Stimulated activated CD4-positive, alpha-beta T cell treated with anti-CD3 and anti-CD28 coated beads, Interleukin-4, amount 100 ng/mL, for 24 hours (primary cell): Measurements from ENCODE around the gene RBM38.

ENCODE experiments used
- DNase-seq: peaks from one replicate; pipeline ENCODE4 v3.0.0-alpha.2; 2020

The RBM38 gene

DNA sequence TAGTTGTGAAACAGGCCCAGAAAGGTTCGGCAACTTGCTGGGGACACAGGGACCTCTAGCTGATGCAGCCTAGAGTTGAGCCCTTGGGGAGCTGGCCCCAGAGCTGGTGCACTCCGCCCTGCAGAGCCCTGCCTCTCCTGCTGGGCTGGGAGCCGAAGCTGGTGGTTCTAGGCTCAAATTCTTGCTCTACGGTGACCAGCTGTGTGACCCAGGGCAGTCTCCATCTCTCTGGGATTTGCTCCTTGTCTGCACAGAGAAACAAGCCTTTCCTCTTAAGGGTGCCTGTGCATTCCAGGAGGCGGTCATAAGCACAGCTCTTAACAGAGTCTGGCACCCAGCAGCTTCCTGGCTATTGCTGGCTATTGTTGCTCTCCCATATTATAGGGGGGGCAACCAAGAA, 47.4 kb downstream of the RBM38 start:
- no peak for DNase-seq

- no peak for DNase-seq
Observed at GRCh38 chr20:57439432-57439831, 48.2 kb downstream of the RBM38 start.

DNA sequence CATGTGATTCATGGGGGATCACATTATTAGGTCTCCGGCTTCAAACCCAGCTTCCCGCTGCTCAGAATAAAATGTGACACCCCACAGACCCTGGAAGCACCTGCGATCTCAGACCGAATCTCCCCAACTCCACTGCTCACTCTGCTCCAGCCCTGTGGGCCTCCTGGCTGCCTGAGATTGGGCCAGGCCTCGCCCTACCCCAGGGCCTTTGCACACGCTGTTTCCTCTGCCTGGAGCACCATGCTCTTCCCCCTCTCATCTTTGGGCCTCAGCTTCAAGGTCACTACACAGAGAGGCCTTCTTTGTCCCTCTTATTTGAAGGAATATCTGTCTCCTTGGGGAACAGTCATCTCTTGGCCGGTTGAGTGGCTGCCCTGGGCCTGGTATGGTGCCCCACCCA, 48.8 kb downstream of the RBM38 start:
- no peak for DNase-seq

DNA sequence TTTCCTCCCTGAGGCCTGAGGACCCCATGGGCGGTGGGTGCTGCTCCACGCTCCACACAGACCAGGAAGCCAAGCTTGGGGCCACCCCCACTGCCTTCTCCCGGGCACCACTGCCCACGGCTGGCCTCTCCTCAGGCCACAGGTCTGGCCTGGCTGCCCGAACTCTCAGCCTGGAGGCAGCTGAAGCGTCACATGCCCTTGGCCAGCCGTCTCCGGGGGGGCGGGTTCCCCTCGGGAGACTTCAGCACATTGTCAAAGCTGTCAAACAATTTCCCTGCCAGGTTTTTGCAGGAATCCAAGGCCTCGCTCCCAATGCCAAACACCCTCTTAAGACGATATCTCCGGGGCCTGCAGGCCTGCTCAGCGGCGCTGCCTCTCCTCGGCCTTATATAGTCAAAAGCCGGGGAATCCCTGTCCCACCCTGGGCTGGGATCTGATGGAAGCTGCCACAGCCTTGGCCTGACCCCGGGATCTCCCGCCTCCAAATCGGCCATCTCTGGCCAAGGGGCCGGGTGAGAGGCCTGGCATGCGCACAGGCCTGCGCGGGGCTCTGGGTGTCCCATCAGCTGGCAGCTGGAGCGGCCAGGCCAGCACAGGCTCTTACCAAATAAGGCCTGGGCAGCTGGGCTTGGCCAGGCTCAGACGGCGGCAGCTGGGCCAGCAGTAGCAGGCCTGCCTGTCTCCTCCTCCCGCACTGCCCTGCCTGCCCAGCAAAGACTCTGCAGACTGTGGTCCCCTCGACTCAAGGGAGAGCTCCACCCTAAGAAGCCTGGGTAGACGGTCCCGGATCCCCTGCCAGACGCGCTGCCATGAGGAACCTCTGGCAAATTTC, 49.7 kb downstream of the RBM38 start:
- DNase-seq = no peak

DNA sequence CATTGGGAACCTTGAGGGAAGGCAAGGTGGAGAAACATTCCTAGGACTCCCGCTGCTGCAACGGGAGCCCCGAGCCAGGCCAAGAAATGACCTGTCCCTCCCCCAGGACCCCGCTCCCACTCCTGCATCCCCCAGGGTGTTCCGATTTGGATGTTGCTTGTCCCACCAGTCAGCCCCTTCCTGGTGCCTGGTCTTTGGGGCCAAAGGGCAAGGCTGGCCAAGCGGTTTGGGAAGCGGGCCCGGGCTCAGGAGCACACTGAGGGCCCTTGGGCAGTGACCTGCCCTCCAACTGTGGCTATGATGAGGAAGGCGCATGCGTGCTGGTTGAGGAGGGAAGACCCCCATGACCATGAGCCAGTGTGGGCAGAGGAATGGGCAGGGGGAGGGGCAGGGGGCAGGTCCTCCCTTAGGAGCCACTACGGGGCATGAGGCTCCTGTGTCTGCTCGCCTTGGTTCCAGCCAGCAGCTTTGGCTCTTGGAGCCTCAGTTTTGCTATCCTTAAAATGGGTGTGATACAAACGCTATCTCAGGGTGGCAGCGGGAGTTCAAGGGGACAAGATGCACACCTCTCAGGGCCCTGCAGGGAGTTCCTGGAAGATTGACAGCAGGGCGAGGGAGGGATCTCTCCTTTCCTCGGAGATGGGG, 50.4 kb downstream of the RBM38 start:
- DNase-seq = no peak

GRCh38 chr20:57442158-57442887, 51.1 kb downstream of the RBM38 start:
- DNase-seq = no peak

DNA sequence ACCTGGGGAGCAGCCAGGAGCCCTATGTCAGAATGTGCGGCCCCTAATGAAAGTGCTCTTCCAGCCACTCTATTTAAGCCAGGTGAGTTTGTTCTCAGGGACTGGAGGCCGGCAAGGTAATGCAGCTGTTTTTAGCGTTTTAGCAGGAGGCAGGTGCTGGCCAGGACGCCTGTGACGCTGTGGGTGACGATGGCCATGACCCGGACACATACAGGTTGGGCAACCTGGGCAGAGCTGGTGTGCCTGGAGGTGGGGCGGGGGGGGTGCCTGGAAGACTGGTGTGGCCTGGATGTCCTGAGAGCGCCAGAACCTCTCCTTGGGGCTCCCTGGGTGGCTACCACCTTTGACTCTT, 51.7 kb downstream of the RBM38 start:
- no peak for DNase-seq

DNA sequence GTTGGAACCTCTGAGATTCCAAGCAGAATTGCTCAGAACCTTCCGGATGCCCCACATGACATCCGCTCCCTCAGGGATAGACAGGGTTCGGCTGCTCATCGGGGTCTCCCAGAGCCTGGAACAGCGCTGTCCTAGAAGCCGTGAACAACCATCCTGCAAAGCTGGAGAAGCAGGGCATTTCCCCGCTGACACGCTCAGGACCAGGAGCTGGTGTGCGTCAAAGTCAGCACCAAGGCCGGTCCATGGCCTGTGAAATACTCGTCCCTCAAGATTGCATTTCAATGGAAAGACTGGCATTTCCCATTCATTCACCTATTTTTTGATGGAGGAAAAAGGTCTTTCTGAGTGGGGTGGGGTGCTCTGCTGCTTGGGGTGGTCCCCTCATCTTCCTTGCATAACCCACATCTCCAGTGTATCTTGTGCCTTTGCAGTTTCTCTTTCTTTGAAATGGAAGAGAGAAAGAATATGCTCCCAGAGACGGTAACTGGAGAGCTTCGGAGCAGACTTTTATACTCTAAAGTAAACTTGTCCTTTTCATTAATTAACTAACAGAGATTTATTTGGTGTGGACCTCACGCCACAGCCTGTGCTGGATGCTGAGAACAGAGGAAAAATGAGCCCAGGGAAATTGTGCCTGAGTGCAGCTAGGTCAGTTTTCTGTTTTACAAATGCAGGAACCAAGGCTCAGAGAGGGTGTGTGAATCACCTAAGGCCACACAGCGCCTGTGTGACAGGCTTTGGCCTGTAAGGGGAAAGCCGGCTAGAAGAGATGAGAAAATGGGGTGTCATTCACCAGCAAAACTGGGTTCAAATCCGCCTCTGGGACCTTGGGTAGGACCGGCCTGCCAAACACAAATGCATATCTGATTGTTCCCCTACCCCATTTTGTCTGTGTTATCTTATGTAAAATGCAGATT, 52.4 kb downstream of the RBM38 start:
- no peak for DNase-seq

DNA sequence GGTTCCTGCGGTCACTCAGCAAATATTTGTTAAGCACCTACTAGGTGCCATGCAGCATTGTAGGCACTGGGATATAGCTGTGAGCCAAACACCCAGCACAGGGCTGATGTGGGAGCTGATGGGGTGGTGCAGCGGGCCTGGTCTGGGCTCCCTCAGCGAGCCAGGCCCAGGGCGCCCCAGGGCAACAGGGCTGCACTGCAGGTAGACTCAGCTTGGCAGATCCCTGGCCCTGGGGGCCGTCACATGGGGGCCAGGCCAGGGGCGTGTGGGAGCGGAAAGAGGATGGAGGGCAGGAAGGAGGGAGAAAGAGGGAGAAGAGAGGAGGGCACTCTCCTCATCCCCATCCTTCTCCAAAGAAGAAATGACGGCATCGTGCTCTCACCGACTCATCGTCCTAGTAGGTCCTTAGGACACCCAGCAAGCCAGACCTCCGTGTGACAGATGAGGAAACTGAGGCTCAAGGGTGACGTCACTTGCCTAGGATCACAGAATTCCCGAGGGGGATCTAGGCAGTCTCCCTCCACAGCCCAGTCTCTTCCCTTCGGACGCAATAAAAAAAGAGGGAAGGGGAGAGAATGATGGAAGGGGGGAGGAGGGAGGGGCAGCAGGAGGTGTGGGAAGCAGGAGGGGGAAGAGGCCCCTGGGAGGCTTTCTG, 53.3 kb downstream of the RBM38 start:
- DNase-seq = no peak

GRCh38 chr20:57445298-57445697, 54.1 kb downstream of the RBM38 start:
- DNase-seq = no peak

GRCh38 chr20:57445774-57446173, 54.6 kb downstream of the RBM38 start:
- DNase-seq = no peak

DNA sequence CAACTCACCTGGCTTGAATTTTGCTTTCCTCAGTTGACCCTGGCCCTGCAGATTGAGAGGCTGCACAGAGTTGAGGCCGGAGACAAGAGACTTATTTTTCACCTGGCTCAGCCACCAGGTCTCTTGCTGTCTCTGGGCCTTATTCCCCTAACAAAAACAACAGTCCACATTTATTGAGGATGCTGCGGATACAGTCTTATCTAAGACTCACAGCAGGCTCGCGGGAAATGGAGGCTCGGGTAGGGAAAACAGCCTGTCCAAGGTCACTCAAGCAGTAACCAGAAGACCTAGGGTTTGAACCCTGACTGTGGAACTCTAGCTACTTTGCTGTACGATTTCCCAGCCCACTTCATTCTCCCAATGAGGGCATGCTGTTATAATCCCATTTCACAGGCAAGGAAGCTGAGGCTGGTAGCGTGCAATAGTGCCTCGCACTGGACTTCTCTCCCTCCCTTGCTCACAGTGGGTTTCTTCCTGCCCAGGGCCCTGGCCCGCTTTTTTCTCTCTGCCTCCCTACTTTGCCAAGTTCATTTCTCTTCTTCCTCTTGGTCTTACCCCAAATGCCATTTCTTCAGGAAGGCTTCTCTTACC, 57.7 kb downstream of the RBM38 start:
- no peak for DNase-seq

DNA sequence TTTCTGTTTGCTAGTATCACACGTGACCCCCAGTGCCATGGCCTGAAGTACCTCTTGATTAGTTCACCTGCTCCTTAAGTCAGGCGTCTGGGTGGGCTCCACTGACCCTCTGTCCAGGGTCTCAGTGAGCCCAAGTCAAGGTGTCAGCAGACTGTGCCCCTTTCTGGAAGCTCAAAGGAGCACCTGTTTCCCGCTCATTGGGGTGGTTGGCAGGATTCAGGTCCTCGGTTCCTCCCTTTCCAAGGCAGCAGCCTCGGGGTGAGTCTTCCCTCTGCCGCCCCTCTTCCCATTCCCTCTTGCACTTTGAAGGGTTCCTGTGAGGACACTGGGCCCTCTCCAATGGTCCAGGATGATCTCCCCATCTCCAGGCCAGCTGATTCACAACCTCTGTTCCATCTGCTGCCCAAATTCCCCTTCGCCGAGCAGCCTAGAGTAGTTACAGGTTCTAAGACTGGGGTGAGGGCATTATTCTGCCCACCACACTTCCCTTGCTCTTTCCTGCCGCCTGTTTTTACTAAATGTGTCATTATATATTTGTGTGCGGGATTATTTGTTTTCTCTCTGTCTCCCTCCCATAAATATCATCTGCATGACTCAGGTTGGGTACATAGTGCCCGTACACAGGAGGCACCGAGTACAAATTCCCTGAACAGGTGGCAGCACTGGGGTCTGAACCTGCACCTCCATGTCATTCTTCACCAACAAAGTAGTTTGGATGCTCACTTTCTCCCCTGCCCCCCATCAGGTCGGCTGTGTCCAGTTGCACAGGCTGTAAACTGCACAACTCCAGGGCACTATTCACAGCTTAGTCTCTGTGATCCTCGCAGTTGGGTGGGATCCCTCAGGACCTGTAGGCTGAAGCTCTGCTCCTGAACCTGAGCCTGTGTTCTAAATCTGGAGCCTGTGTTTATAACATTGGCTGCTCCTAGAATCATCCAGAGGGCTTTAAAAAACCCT, 58.5 kb downstream of the RBM38 start:
- DNase-seq = no peak

GRCh38 chr20:57450419-57450818, 59.2 kb downstream of the RBM38 start:
- DNase-seq = no peak

- no peak for DNase-seq
Observed at GRCh38 chr20:57450931-57451330, 59.7 kb downstream of the RBM38 start.

DNA sequence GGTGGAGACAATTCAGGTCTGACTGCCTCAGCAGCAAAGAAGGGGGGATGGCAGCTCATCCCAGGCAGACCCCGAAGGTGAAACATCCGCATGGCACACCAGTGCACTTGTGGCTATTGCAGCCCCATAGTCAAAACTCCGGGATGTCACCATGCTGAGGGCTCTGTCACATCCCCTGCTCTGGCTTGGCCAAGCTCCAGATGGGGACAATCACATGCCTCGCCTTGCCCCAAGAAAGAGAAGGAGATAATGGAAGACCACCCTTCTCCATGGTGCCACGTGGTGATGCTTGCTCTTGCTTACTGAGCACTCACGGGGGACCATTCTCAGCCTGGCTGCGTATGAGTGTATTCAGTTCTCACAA, 60.2 kb downstream of the RBM38 start:
- DNase-seq = no peak

- no peak for DNase-seq
Observed at GRCh38 chr20:57451795-57452661, 60.8 kb downstream of the RBM38 start.

DNA sequence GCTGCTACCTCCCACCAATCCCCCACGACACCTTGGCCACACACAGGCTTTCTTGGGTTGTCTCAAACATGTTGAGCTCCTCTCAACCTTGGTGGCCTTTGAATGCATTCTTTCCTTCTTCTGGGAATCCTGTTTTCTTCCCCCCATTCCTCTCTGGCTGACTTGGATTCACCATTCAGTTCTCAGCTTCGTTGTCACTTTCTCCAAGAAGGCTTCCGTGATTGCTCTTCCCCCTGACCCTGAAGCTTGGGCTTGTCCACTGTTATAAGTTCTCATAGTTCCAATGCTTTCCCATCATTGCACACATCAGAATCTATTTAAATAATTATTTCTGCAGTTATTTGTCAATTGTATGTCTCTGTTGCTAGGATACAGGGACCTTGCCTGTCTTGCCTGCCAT, 64.2 kb downstream of the RBM38 start:
- DNase-seq = no peak

DNA sequence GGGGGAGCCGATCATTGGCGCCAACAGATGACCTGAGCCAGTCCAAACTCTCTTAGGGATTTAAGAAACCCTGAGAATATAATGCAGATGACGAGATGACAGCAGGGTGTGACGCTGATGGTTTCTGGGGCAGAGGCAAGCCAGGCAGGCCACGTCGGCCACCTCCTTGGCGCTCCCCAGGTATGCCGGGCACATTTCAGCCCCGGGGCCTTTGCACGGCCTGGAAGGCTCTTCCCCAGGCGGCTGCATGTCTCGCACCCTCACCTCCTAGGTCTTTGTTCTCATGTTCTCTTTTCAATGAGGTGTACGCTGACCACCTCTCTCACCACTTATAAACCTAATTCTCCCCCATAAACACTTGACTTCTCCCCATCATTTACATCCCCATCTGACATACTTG, 64.9 kb downstream of the RBM38 start:
- DNase-seq = no peak
